Measurements from ENCODE around the gene TLCD2. TPM values are rescaled to one million over a fixed set of nuclear protein-coding genes. Genes with fewer than 3 reads are reported as not detected.
A peak's percentile ranks its signal among the peaks of the same experiment; 100 is the strongest.

Gene TLCD2
- total and polyA plus RNA-seq, 2 of the 13 experiments (the other 11 are each of a cell fraction or from before 2014, with no cell fraction given), result 0.90 to 1.1 TPM

- TF ChIP-seq ZBTB10 (CRISPR knock-in tag; IDR thresholded peaks at IDR 0.05; ENCODE audit: borderline replicate concordance), result no peak
- no peak for TF ChIP-seq ZNF501 (CRISPR knock-in tag; IDR thresholded peaks at IDR 0.05)
- TF ChIP-seq, protein P1, sequence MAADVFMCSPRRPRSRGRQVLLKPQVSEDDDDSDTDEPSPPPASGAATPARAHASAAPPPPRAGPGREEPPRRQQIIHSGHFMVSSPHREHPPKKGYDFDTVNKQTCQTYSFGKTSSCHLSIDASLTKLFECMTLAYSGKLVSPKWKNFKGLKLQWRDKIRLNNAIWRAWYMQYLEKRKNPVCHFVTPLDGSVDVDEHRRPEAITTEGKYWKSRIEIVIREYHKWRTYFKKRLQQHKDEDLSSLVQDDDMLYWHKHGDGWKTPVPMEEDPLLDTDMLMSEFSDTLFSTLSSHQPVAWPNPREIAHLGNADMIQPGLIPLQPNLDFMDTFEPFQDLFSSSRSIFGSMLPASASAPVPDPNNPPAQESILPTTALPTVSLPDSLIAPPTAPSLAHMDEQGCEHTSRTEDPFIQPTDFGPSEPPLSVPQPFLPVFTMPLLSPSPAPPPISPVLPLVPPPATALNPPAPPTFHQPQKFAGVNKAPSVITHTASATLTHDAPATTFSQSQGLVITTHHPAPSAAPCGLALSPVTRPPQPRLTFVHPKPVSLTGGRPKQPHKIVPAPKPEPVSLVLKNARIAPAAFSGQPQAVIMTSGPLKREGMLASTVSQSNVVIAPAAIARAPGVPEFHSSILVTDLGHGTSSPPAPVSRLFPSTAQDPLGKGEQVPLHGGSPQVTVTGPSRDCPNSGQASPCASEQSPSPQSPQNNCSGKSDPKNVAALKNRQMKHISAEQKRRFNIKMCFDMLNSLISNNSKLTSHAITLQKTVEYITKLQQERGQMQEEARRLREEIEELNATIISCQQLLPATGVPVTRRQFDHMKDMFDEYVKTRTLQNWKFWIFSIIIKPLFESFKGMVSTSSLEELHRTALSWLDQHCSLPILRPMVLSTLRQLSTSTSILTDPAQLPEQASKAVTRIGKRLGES (CRISPR knock-in tag; IDR thresholded peaks at IDR 0.05; ENCODE audit: borderline replicate concordance), result no peak
- TF ChIP-seq, protein P2, sequence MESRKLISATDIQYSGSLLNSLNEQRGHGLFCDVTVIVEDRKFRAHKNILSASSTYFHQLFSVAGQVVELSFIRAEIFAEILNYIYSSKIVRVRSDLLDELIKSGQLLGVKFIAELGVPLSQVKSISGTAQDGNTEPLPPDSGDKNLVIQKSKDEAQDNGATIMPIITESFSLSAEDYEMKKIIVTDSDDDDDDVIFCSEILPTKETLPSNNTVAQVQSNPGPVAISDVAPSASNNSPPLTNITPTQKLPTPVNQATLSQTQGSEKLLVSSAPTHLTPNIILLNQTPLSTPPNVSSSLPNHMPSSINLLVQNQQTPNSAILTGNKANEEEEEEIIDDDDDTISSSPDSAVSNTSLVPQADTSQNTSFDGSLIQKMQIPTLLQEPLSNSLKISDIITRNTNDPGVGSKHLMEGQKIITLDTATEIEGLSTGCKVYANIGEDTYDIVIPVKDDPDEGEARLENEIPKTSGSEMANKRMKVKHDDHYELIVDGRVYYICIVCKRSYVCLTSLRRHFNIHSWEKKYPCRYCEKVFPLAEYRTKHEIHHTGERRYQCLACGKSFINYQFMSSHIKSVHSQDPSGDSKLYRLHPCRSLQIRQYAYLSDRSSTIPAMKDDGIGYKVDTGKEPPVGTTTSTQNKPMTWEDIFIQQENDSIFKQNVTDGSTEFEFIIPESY (CRISPR knock-in tag; IDR thresholded peaks at IDR 0.05), result peak; percentile 70; the same call in 1 of the 2 replicates
- TF ChIP-seq ZNF891 (CRISPR knock-in tag; IDR thresholded peaks at IDR 0.05), result 0 out of 2 replicates have a peak, but pooled peaks have one; percentile 26
- TF ChIP-seq ZGPAT (CRISPR knock-in tag; IDR thresholded peaks at IDR 0.05), result no peak
Observed at GRCh38 chr17:1737531-1738291, 27.5 kb upstream of the TLCD2 start (continued).

Measured in HepG2 (cell line).